ENCODE data around the gene ABCF2.

GRCh38 chr7:151174246-151175046 lies 52.6 kb downstream of the ABCF2 start:
- TF ChIP-seq CTCF (conservative IDR thresholded peaks at IDR 0.05) = no peak
- TF ChIP-seq EZH2 (IDR thresholded peaks at IDR 0.05; ENCODE audit: low read depth) = no peak
